Lower leg skin (tissue), 4 donors: ENCODE measurements around the gene NBDY. TPM values are rescaled to one million over a fixed set of nuclear protein-coding genes. Genes with fewer than 3 reads are reported as not detected.

Experiments
- DNase-seq, 2 donors: peaks; one replicate each; pipeline ENCODE4 v3.0.0-alpha.2; 2019; ENCODE audit warnings: low spot score in 2 of 2
- H3K4me3 ChIP-seq: fragments of 200-600 bp; sonication (generic); 2 replicates; pipeline ENCODE4 v1.5.1; 2017; ENCODE audit warnings: mild to moderate bottlenecking, low read depth; ENCODE audit not compliant: poor library complexity, severe bottlenecking
- CTCF ChIP-seq, 3 donors: fragments of 450-650 bp; IDR thresholded peaks; one replicate each; pipeline ENCODE4 v1.5.1; 2016; ENCODE audit warnings: antibody characterized with exemption in 3 of 3, mild to moderate bottlenecking in 3 of 3, moderate library complexity in 2 of 3
- POLR2A ChIP-seq, 2 donors: fragments of 450-650 bp; IDR thresholded peaks; one replicate each; pipeline ENCODE4 v1.6.1; 2016 to 2017; ENCODE audit warnings: antibody characterized with exemption in 2 of 2, mild to moderate bottlenecking in 1 of 2, moderate library complexity in 1 of 2
- WGBS, 2 donors: methylation state at CpG; one replicate each; pipeline ENCODE4 v1.1.5; 2018; 5-methylcytosine and 5-hydroxymethylcytosine counted together
- intact Hi-C: fragments of 100-400 bp; cut with DNase I; formaldehyde crosslinking; loops from one replicate; pipeline ENCODE4 v1.15.0; 2023; ENCODE audit warnings: low total_unique reads
- total RNA-seq, 4 donors: library from RNA; depleted of rRNA; stranded (reverse); fragments of >200 nt; gene quantifications; one replicate each; pipeline ENCODE4 v1.1.0, GENCODE V29; 2016

The NBDY gene
- total RNA-seq, 4 donors from 2014 or later: 13.7 to 23.5 (median 16.6) TPM

- no peak overlapping the region for H3K4me3 ChIP-seq
- intact Hi-C loops: no loop called here
- peak in 1 of 2 donors; percentile 46 for DNase-seq
- TF ChIP-seq CTCF (IDR thresholded peaks at IDR 0.05): no peak
- no peak for TF ChIP-seq POLR2A (IDR thresholded peaks at IDR 0.05)
- WGBS, 2 donors: 46 to 48% methylated on average over 2 of the region's 2 CpGs
Measured at GRCh38 chrX:56733459-56734046, 4.5 kb downstream of the NBDY start.

- 90 to 99% methylated on average over 14 of the region's 14 CpGs for WGBS, 2 donors
- TF ChIP-seq POLR2A (IDR thresholded peaks at IDR 0.05) (no peak), CTCF (IDR thresholded peaks at IDR 0.05) (no peak)
- DNase-seq: no peak
- H3K4me3 ChIP-seq: no peak overlapping the region
- intact Hi-C loops: no loop called here
Measured at GRCh38 chrX:56736219-56736618, 7.2 kb downstream of the NBDY start.

GRCh38 chrX:56738670-56739069 is 9.6 kb downstream of the NBDY start:
- no peak overlapping the region for H3K4me3 ChIP-seq
- intact Hi-C loops: no loop called here
- 45 to 56% methylated on average over 1 of the region's 1 CpG for WGBS, 2 donors
- no peak for DNase-seq
- TF ChIP-seq POLR2A (IDR thresholded peaks at IDR 0.05) (no peak), CTCF (IDR thresholded peaks at IDR 0.05) (no peak)

GRCh38 chrX:56744996-56745395 is 16.0 kb downstream of the NBDY start:
- intact Hi-C loops: no loop called here
- TF ChIP-seq POLR2A (IDR thresholded peaks at IDR 0.05) (no peak), CTCF (IDR thresholded peaks at IDR 0.05) (no peak)
- no peak for DNase-seq
- WGBS, 2 donors: 39 to 50% methylated on average over 4 of the region's 4 CpGs
- H3K4me3 ChIP-seq: no peak overlapping the region

GRCh38 chrX:56746996-56747395 is 18.0 kb downstream of the NBDY start:
- WGBS, 2 donors: 48 to 53% methylated on average over 1 of the region's 1 CpG
- no peak for TF ChIP-seq POLR2A (IDR thresholded peaks at IDR 0.05)
- TF ChIP-seq CTCF (IDR thresholded peaks at IDR 0.05): no peak
- DNase-seq: no peak
- no peak overlapping the region for H3K4me3 ChIP-seq
- intact Hi-C loops: no loop called here

GRCh38 chrX:56751071-56751470 is 22.0 kb downstream of the NBDY start:
- TF ChIP-seq POLR2A (IDR thresholded peaks at IDR 0.05) (no peak), CTCF (IDR thresholded peaks at IDR 0.05) (no peak)
- intact Hi-C loops: no loop called here
- H3K4me3 ChIP-seq: no peak overlapping the region
- no peak for DNase-seq
